ENCODE measurements around the gene OAF.

The OAF gene

DNA sequence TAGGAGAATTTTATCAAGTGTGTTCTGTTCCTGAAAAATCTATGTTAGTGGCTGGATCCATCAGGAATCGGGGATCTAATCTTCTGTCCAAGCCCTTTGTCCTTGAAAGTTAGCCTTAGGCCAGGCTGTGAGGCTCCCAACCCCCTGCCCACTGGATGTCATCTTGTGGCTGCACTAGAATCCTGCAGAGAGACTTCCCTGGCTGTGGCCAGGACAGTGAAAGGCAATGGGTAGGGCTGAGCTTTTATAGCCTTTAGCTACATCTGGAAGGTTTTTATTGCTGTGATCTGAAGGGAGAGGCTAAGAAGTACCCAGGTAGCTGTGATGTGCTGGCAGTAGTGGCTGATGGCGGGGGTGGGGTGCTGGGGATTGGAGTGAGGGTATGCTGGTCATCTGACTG lies 2.1 kb downstream of the OAF start:
- no peak for TF ChIP-seq JUND (IDR thresholded peaks at IDR 0.05; ENCODE audit: low read depth)
- in situ Hi-C loops (cut with HindIII; ENCODE audit: low pct_unique_long_range_greater_than_20kb, low sequenced_read_pairs) = no loop called here
- DNase-seq (ENCODE audit: low read depth in 1 of 2, low spot score in 1 of 2) = no peak

DNA sequence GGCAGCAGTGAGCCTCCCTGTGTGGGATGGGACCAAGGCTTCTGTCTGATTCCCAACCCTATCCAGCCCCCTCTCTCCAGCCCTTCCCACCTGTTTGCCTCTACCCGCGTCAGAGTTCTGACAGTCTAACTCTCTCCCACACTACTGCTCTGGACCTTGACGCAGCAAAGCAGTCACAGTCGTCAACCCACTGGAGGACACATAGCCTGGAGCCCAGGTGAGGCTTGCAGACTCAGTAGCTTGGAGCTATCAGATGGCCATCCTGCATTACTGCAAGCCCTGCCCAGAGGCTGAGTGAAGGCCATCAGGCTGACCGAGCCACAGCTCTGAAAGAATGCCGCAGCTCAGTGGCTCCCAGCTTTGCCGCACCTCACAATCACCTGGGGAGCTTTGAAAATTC lies 3.7 kb downstream of the OAF start:
- no peak for DNase-seq (ENCODE audit: low read depth in 1 of 2, low spot score in 1 of 2)
- in situ Hi-C loops (cut with HindIII; ENCODE audit: low pct_unique_long_range_greater_than_20kb, low sequenced_read_pairs) = no loop called here
- no peak for TF ChIP-seq JUND (IDR thresholded peaks at IDR 0.05; ENCODE audit: low read depth)

DNA sequence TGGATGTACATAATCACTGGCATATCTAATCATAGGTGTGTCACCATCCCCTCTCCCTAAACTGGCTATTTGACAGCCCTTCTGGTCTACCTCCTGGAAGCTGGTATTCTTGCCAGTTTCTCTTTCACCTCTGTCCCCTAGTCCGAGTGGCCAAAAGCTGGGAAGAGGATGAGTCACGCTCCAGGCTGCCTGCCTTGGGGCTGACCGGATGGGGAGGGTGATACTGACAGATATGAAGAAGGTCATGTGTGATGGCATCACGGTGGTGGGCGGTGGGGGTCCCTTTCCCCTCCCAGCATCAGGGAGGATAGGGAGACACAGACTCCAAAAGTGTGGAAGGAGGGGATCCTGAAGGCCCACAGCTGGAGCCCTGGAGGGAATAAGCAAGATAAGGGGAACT lies 4.8 kb downstream of the OAF start:
- in situ Hi-C loops (cut with HindIII; ENCODE audit: low pct_unique_long_range_greater_than_20kb, low sequenced_read_pairs) = no loop called here
- no peak for TF ChIP-seq JUND (IDR thresholded peaks at IDR 0.05; ENCODE audit: low read depth)
- DNase-seq (ENCODE audit: low read depth in 1 of 2, low spot score in 1 of 2) = no peak

DNA sequence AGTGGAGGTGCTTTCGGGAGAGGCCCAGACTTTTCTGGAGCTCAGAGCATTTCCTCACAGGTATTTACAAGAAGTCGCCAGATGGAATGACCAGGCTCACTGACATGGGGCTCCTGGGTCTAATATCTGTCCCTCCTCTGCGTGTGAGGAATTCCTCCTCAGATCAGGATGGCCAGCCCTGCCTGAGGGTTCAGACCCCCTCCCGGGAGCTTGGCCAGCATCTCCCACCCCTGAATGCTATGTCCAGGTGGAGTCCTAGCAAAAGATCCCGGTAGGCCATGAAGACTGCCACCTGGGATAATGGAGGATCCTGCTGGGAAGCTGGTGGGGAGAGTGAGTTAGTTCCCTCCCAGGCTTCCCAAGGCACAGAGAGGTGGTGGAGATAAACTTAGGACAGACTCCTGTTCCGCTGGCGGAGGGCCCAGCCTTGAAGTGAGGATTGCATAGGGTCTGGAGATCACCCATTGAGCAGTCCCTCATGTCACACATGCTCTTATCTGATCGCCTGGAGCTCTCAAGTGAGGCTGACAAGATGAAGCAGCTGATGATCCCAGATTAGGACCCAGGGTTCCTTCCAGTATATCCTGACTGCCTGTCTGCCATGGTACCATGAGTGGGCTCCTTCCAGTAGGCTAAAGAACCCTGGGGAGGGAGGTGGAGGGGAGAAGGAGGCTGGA lies 5.7 kb downstream of the OAF start:
- DNase-seq (ENCODE audit: low read depth in 1 of 2, low spot score in 1 of 2) = no peak

DNA sequence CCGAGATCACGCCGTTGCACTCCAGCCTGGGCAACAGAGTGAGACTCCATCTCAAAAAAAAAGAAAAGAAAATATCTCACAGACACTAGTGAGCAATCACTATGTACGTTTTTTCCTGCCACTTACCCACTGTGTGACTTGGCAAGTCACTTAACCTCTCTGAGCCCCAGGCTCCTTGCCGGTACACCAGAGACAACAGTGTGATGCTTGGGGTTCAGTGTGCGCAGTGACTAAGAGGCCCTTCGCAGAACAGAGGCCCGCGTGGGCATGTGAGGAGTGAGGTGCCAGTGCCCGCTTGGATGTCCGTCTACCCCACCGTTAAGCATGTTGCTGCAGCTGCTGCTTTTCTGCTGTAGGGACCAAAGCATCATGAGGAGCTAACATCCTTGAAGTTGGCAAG lies 6.7 kb downstream of the OAF start:
- TF ChIP-seq JUND (IDR thresholded peaks at IDR 0.05; ENCODE audit: low read depth) = no peak
- in situ Hi-C loops (cut with HindIII; ENCODE audit: low pct_unique_long_range_greater_than_20kb, low sequenced_read_pairs) = no loop called here
- DNase-seq (ENCODE audit: low read depth in 1 of 2, low spot score in 1 of 2) = no peak

More for the DNA sequence above, 5.7 kb downstream of the OAF start:
- in situ Hi-C loops (cut with HindIII; ENCODE audit: low pct_unique_long_range_greater_than_20kb, low sequenced_read_pairs) = no loop called here
- TF ChIP-seq JUND (IDR thresholded peaks at IDR 0.05; ENCODE audit: low read depth) = no peak

DNA sequence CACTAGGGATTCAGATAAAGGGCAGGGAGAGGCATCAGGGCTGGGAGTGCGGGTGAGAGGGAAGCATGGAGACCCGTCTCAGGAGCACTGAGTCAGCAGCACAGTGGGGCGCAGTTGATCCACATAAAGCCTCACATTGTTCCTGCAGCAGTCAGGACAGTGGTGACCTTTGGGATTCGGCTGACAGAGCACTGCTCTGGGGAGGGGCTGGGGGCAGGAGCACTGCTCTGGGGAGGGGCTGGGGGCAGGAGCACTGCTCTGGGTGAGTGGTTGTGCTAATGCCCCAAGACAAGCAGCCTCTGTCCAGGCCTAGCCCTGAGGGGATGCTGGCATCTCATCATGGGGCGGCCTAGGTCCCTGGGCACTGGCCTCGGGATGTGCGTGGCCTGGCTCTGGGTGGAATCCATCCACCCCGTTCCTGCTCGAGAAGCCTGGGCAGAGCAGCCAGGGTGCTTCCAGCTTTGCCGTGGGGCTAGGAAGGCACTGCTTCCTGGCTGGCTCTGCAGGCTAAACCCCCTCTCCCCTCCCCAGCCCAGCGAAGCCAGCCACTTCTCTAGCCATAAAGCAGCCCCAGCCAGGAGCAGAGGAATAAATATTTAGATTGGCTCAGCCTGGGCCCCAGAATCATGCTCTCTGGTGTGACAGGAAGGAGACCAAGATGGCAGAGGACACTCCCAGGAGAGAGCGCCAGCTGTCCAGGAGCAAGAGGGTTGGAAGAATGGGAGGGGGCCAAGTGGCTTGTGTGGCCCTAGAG lies 7.3 kb downstream of the OAF start:
- DNase-seq (ENCODE audit: low read depth in 1 of 2, low spot score in 1 of 2) = no peak
- TF ChIP-seq JUND (IDR thresholded peaks at IDR 0.05; ENCODE audit: low read depth) = no peak
- in situ Hi-C loops (cut with HindIII; ENCODE audit: low pct_unique_long_range_greater_than_20kb, low sequenced_read_pairs) = no loop called here

DNA sequence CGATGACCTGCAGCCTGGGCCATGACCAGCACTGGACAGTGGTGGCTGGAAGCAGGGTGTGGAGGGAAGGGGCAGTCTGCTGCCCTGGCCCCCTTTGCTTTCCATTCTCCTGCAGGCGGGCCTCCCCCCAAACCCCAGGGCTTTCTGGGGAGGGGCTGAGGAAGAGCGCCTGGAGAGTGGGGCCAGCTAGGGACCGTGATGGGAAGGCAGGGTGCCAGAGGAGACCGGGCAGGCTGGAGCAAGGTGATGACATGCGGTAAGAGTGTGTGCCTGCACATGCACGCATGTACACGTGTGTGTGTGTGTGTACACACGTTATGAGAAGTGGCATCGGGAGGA lies 7.8 kb downstream of the OAF start:
- DNase-seq (ENCODE audit: low read depth in 1 of 2, low spot score in 1 of 2) = no peak
- in situ Hi-C loops (cut with HindIII; ENCODE audit: low pct_unique_long_range_greater_than_20kb, low sequenced_read_pairs) = no loop called here
- TF ChIP-seq JUND (IDR thresholded peaks at IDR 0.05; ENCODE audit: low read depth) = no peak

DNA sequence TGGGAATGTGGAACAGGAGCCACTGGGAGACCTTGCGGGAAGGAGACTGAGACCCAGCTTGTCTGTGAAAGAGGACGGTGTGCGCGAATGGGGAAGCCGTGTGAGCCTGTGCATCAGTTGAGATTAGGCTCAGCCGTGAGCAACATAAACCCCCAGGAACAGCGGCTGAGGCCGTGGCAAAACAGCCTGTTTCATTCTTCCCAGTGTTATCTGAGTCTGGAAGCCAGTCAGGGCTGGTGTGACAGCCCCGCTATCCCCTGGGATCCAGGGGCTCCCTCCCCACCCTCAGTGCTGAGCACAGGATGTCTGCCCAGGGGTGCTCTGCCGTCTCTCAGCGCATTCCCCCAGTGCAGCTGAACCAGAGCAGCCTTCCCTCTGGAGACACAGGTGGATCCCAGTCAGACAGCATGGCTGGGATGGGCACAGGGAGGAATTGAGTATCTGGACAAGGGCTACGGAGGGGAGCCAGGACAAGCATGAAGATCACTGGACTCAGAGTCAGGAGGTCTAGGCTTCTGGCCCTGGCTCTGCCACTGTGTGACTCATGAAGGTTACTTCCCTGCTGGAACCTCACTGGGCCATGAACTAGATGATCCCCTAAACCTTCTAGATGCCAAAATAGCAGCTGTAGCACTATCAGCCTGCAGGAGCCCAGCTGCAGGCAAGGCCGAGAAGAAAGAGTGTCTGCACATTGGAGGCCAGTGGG lies 8.6 kb downstream of the OAF start:
- TF ChIP-seq JUND (IDR thresholded peaks at IDR 0.05; ENCODE audit: low read depth) = no peak
- in situ Hi-C loops (cut with HindIII; ENCODE audit: low pct_unique_long_range_greater_than_20kb, low sequenced_read_pairs) = no loop called here
- no peak for DNase-seq (ENCODE audit: low read depth in 1 of 2, low spot score in 1 of 2)

DNA sequence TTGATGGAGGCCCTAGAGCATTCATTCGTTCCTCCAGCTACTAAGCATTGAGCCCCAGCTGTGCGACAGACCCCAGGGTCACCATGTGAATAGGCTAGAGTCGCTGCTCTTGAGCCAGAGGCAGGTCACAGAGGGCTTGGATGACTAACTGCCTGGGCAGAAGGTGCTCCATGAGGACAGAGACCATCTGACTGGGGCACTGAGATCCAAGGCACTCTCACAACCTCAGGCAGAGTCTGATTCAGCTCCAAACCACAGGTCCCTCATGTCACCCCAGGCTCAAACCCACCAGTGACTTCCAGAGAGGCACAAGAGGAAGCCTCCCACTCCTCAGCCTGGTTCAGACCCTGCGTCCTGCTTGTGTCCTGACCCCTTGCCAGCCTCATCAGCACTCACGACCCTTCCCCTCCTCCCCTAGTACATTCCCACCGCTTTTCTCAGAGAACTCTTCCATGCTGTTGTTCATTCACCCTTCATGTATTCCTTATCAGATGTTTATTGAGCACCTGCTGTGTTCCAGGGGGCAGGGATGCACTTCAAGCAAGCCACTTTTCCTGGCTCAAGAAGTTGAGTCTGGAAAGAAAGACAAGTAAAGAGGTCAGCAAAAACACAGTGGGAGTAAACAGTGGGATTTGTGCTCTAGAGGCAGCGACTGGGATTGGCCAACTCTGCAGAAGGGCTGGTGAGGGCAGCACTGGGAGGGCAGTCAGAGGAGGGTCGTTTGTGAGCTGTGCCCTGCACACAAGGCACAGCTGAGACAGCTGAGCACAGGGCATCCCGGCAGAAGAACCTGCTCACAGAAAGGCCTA lies 9.3 kb downstream of the OAF start:
- no peak for TF ChIP-seq JUND (IDR thresholded peaks at IDR 0.05; ENCODE audit: low read depth)
- DNase-seq (ENCODE audit: low read depth in 1 of 2, low spot score in 1 of 2) = no peak
- in situ Hi-C loops (cut with HindIII; ENCODE audit: low pct_unique_long_range_greater_than_20kb, low sequenced_read_pairs) = no loop called here

DNA sequence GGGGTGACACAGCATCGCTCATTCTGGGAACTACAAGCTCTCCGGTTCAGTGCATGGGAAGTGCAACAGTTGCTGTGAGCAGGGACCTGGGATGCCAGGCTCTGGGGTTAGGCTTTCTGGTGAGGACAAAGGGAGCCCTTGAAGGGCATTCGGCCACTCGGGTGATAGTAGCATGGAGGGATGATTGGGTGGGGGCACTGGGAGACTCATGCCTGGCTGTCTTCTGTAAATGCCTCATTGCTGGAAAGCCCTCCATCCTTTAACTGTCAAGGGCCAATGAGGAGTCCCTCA lies 9.9 kb downstream of the OAF start:
- no peak for TF ChIP-seq JUND (IDR thresholded peaks at IDR 0.05; ENCODE audit: low read depth)
- in situ Hi-C loops (cut with HindIII; ENCODE audit: low pct_unique_long_range_greater_than_20kb, low sequenced_read_pairs) = no loop called here
- no peak for DNase-seq (ENCODE audit: low read depth in 1 of 2, low spot score in 1 of 2)

DNA sequence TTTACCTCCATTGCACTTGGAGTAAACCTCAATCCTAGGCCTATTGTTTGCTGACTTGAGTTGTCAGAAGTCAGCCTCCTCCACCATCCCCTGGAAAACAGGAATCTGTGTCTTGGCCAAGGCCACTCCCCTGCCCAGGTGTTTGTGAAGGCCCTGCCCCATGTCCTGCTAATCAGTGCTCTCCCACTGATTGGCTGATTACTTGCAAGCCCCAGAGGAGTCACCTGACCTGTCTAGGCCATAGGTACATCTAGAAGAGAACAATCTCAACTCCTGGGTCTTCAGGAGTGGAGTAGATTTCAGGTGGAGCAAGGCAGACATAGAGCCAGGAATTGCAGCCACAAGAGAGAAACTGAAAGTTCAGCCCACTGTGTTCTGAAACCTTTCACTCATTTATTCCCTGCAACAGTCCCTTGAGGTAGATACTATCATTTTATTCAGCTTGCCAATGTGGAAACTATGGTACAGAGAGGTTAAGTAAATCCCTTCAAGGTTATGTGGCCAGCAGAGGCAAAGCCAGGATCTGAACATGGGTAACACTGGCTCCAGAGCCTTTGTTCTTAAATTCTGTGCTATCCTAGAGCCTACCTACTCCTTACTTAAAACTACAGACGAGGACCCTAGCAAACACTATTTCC lies 10.4 kb downstream of the OAF start:
- in situ Hi-C loops (cut with HindIII; ENCODE audit: low pct_unique_long_range_greater_than_20kb, low sequenced_read_pairs) = no loop called here
- no peak for TF ChIP-seq JUND (IDR thresholded peaks at IDR 0.05; ENCODE audit: low read depth)
- DNase-seq (ENCODE audit: low read depth in 1 of 2, low spot score in 1 of 2) = no peak

DNA sequence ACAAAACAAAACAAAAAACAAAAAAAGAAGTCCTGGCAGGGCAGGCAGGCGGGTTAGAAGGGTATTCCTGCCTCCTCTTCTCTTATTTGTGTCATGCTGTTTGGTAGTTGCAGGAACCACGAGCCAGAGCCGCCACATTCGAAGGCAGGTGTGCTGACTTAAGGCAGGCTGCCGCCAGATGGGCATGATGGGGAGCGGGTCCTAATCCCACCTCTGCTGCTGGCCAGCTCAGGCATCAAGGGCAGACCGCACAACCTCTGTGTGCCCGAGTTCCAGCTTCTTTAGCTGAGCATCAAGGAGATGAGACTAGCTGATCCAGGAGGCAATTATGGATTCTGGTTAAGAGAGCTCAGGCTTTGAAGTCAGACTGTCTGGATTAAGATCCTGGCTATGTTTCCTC lies 12.1 kb downstream of the OAF start:
- no peak for TF ChIP-seq JUND (IDR thresholded peaks at IDR 0.05; ENCODE audit: low read depth)
- in situ Hi-C loops (cut with HindIII; ENCODE audit: low pct_unique_long_range_greater_than_20kb, low sequenced_read_pairs) = no loop called here
- no peak for DNase-seq (ENCODE audit: low read depth in 1 of 2, low spot score in 1 of 2)
